ENCODE results near the gene PNO1.

GRCh38 chr2:68177541-68177940 is 19.9 kb downstream of the PNO1 start:
- no peak for TF ChIP-seq IFI16 (CRISPR knock-in tag; IDR thresholded peaks at IDR 0.05)
- no peak for TF ChIP-seq ZNF609 (CRISPR knock-in tag; IDR thresholded peaks at IDR 0.05; ENCODE audit: borderline replicate concordance)
- no peak for TF ChIP-seq USF2 (CRISPR knock-in tag; IDR thresholded peaks at IDR 0.05)
- no peak for TF ChIP-seq RNF2 (IDR thresholded peaks at IDR 0.05)
- TF ChIP-seq NR0B1 (IDR thresholded peaks at IDR 0.05; ENCODE audit: partially characterized antibody): no peak
- TF ChIP-seq FOS (IDR thresholded peaks at IDR 0.05; ENCODE audit: extremely low read depth, insufficient read length): no peak
- no peak for TF ChIP-seq MAX (CRISPR knock-in tag; IDR thresholded peaks at IDR 0.05)
- no peak for TF ChIP-seq CBFA2T3 (IDR thresholded peaks at IDR 0.05)
- TF ChIP-seq KDM1A (IDR thresholded peaks at IDR 0.05): no peak
- TF ChIP-seq PCBP1 (IDR thresholded peaks at IDR 0.05; ENCODE audit: low read depth, low read length, poor library complexity, severe bottlenecking): no peak
